Subcutaneous abdominal adipose tissue (tissue), 5 donors: ENCODE data around the gene FCHSD2.
A peak's percentile ranks its signal among the peaks of the same experiment; 100 is the strongest.
"Not testable (repeated sequence)": the region's sequence is repeated elsewhere in the genome, so short reads cannot be mapped to it uniquely, and the experiment has no call there.

Source experiments
- H3K27ac ChIP-seq: one replicate; pipeline ENCODE4 v1.7.0; 2013; ENCODE audit warnings: low read depth, mild to moderate bottlenecking, inconsistent platforms, low read length, moderate library complexity
- H3K27me3 ChIP-seq, 5 donors: one replicate each; pipeline ENCODE4 v1.7.0; 2013; ENCODE audit warnings: low read length in 5 of 5, inconsistent platforms in 1 of 5; ENCODE audit not compliant: control insufficient read depth in 5 of 5, insufficient read depth in 4 of 5
- H3K36me3 ChIP-seq, 5 donors: one replicate each; pipeline ENCODE4 v1.7.0; 2013; ENCODE audit warnings: low read length in 5 of 5; ENCODE audit not compliant: control insufficient read depth in 5 of 5, insufficient read depth in 5 of 5
- H3K4me1 ChIP-seq, 5 donors: one replicate each; pipeline ENCODE4 v1.7.0; 2013; ENCODE audit warnings: low read length in 5 of 5, mild to moderate bottlenecking in 3 of 5, moderate library complexity in 1 of 5; ENCODE audit not compliant: control insufficient read depth in 5 of 5, insufficient read depth in 5 of 5
- H3K4me3 ChIP-seq, 5 donors: one replicate each; pipeline ENCODE4 v1.7.0; 2013; ENCODE audit warnings: low read length in 5 of 5, low read depth in 1 of 5
- H3K9ac ChIP-seq, 5 donors: one replicate each; pipeline ENCODE4 v1.7.0; 2013; ENCODE audit warnings: low read length in 5 of 5, mild to moderate bottlenecking in 4 of 5, moderate library complexity in 3 of 5
- H3K9me3 ChIP-seq, 5 donors: one replicate each; pipeline ENCODE4 v1.7.0; 2013; ENCODE audit warnings: low read length in 5 of 5; ENCODE audit not compliant: control insufficient read depth in 5 of 5
- donor health status: healthy.
- donor health status: healthy.
- donor health status: healthy.
- donor health status: healthy.
- donor health status: healthy.

FCHSD2 gene

DNA sequence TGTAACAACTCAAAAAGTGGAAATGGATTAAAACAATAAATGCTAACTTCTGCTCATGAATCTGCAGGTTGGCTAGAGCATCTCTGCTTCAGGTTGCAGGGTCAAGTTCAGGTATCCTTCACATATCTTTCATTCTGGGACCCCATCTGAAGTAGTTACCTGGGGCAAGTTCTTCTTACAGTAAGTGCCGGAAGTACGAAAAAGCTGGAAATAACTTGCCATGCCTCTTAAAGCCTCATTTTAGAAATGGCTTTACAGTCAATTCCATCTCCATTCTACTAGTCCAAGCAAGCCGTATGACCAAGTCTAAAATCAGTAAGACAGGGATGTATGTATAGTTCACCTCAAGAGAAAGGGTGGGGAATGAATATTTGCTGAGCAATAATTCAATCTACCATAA, 93.7 kb downstream of the FCHSD2 start:
- Histone ChIP-seq H3K4me1 (peaks cover 0 to 14% (median 0%) of the 10 kb centered on the region in 5 donors), H3K27me3 (no peaks in the 10 kb centered on the region), H3K9me3 (no peaks in the 10 kb centered on the region), H3K27ac (no peak overlapping the region), H3K4me3 (peak overlapping the region in 1 of 5 donors; percentile 40), H3K36me3 (no peaks in the 10 kb centered on the region), H3K9ac (no peak overlapping the region)

- peak overlapping the region in 1 of 5 donors; percentile 40 for H3K4me3 ChIP-seq
These were observed 94.2 kb downstream of the FCHSD2 start for GRCh38 chr11:73047773-73048371.

DNA sequence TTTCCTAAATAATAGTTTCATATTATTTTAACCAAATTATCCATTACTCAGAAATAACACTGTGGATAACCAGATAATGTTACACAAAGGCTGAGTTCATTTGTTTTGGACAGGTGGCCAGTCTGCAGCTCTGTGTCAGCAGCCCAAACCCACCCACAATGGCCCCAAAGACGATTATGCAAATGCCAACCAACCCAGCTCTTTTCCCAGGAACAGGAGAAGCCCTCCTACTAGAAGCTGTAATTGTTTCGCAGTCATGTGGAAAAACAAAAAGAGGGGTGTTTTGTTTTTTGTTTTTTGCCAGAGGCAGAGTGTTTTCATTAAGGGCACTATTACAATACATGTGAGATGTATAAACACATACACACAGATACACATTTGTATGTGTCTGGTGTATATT, 102.1 kb downstream of the FCHSD2 start:
- H3K9me3 ChIP-seq = no peaks in the 10 kb centered on the region
- no peak overlapping the region for H3K9ac ChIP-seq
- no peaks in the 10 kb centered on the region for H3K4me1 ChIP-seq
- H3K27me3 ChIP-seq = no peaks in the 10 kb centered on the region
- peaks cover 0 to 3% (median 0%) of the 10 kb centered on the region in 5 donors for H3K36me3 ChIP-seq
- H3K27ac ChIP-seq = no peak overlapping the region
- no peak overlapping the region for H3K4me3 ChIP-seq

More at GRCh38 chr11:73047773-73048371, 94.2 kb downstream of the FCHSD2 start:
- H3K9ac ChIP-seq = no peak overlapping the region
- no peak overlapping the region for H3K27ac ChIP-seq
- peaks cover 0 to 14% (median 0%) of the 10 kb centered on the region in 5 donors for H3K4me1 ChIP-seq
- H3K9me3 ChIP-seq = no peaks in the 10 kb centered on the region
- no peaks in the 10 kb centered on the region for H3K36me3 ChIP-seq
- no peaks in the 10 kb centered on the region for H3K27me3 ChIP-seq

GRCh38 chr11:73034777-73035176, 107.3 kb downstream of the FCHSD2 start:
- no peak overlapping the region for H3K27ac ChIP-seq
- no peak overlapping the region for H3K9ac ChIP-seq
- H3K4me1 ChIP-seq = peaks cover 0 to 2% (median 0%) of the 10 kb centered on the region in 5 donors
- no peak overlapping the region for H3K4me3 ChIP-seq
- no peaks in the 10 kb centered on the region for H3K9me3 ChIP-seq
- H3K36me3 ChIP-seq = peaks cover 0 to 3% (median 0%) of the 10 kb centered on the region in 5 donors
- no peaks in the 10 kb centered on the region for H3K27me3 ChIP-seq

- Histone ChIP-seq H3K27me3 (no peaks in the 10 kb centered on the region), H3K9me3 (no peaks in the 10 kb centered on the region), H3K4me3 (no peak overlapping the region), H3K36me3 (peaks cover 0 to 3% (median 0%) of the 10 kb centered on the region in 5 donors), H3K27ac (no peak overlapping the region), H3K4me1 (peaks cover 0 to 6% (median 0%) of the 10 kb centered on the region in 5 donors), H3K9ac (no peak overlapping the region)
These were observed 107.8 kb downstream of the FCHSD2 start for GRCh38 chr11:73034331-73034730.

- Histone ChIP-seq H3K27me3 (no peaks in the 10 kb centered on the region), H3K9ac (no peak overlapping the region), H3K4me3 (no peak overlapping the region), H3K9me3 (peaks cover 0 to 11% (median 8%) of the 10 kb centered on the region in 5 donors), H3K4me1 (peaks cover 0 to 9% (median 2%) of the 10 kb centered on the region in 5 donors), H3K27ac (no peak overlapping the region), H3K36me3 (no peaks in the 10 kb centered on the region)
These were observed 112.0 kb downstream of the FCHSD2 start for GRCh38 chr11:73030130-73030529.

- H3K27ac ChIP-seq = no peak overlapping the region
- H3K4me3 ChIP-seq = peak overlapping the region in 1 of 5 donors; percentile 48
- no peaks in the 10 kb centered on the region for H3K27me3 ChIP-seq
- H3K36me3 ChIP-seq = peaks cover 0 to 2% (median 0%) of the 10 kb centered on the region in 5 donors
- no peak overlapping the region for H3K9ac ChIP-seq
- peaks cover 0 to 9% (median 2%) of the 10 kb centered on the region in 5 donors for H3K4me1 ChIP-seq
- peaks cover 3 to 16% (median 12%) of the 10 kb centered on the region in 5 donors for H3K9me3 ChIP-seq
These were observed 112.7 kb downstream of the FCHSD2 start for GRCh38 chr11:73029403-73029802.

DNA sequence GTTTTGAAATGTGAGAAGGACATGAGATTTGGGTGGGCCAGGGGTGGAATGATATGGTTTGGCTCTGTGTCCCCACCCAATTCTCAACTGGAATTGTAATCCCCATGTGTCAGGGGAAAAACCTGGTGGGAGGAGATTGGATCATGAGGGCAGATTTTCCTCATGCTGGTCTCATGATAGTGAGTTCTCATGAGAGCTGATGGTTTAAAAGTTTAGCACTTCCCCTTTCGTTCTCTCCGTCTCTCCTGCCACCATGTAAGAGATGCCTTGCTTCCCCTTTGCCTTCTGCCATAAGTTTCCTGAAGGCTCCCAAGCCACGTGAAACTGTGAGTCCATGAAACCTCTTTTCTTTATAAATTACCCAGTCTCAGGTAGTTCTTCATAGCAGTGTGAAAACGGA, 113.5 kb downstream of the FCHSD2 start:
- Histone ChIP-seq H3K4me3 (no peak overlapping the region), H3K9ac (no peak overlapping the region), H3K4me1 (peaks cover 0 to 9% (median 2%) of the 10 kb centered on the region in 5 donors), H3K36me3 (peaks cover 0 to 8% (median 0%) of the 10 kb centered on the region in 5 donors), H3K9me3 (peaks cover 4 to 22% (median 18%) of the 10 kb centered on the region in 5 donors), H3K27me3 (no peaks in the 10 kb centered on the region), H3K27ac (no peak overlapping the region)

DNA sequence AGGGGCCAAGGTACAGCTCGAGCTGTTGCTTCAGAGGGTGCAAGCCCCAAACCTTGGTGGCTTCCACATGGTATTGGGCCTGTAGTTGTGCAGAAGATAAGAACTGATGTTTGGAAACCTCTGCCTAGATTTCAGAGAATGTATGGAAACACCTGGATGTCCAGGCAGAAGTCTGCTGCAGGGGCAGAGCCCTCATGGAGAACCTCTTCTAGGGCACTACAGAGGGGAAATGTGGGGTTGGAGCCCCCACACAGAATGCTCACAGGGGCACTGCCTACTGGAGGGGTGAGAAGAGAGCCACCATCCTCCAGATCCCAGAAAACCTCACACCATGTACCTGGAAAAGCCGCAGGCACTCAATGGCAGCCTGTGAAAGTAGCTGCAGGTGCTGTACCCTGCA, 114.3 kb downstream of the FCHSD2 start:
- not testable (repeated sequence) for H3K27ac ChIP-seq, H3K9ac ChIP-seq, H3K36me3 ChIP-seq, H3K4me1 ChIP-seq, H3K27me3 ChIP-seq, H3K4me3 ChIP-seq
- peaks cover 4 to 27% (median 18%) of the 10 kb centered on the region in 5 donors for H3K9me3 ChIP-seq

DNA sequence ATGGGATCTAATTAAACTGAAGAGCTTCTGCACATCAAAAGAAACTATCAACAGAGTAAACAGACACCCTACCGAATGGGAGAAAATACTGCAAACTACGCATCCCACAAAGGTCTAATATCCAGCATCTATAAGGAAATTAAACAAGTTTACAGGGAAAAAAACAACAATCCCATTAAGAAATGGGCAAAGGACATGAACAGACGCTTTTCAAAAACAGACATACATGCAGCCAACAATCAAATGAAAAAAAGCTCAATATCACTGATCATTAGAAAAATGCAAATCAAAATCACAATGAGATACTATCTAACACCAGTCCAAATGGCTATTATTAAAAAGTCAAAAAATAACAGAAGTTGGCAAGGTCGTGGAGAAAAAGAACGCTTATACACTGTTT, 117.5 kb downstream of the FCHSD2 start:
- no peak overlapping the region for H3K9ac ChIP-seq
- H3K27me3 ChIP-seq = no peaks in the 10 kb centered on the region
- no peak overlapping the region for H3K4me3 ChIP-seq
- peaks cover 0 to 6% (median 2%) of the 10 kb centered on the region in 5 donors for H3K4me1 ChIP-seq
- peaks cover 4 to 27% (median 18%) of the 10 kb centered on the region in 5 donors for H3K9me3 ChIP-seq
- no peak overlapping the region for H3K27ac ChIP-seq
- peaks cover 0 to 8% (median 0%) of the 10 kb centered on the region in 5 donors for H3K36me3 ChIP-seq
